ENCODE results near the gene RHOXF1.
"Not testable (repeated sequence)": the region's sequence is repeated elsewhere in the genome, so short reads cannot be mapped to it uniquely, and the experiment has no call there.

RHOXF1 gene

GRCh38 chrX:120125444-120125843 is 9.7 kb upstream of the RHOXF1 start:
- DNase-seq (ENCODE audit: low spot score in 2 of 2): no peak
- ATAC-seq (ENCODE audit: low read depth): no peak
- H3K27ac Mint-ChIP-seq: no peak overlapping the region

GRCh38 chrX:120120223-120120622 is 4.5 kb upstream of the RHOXF1 start:
- no peaks in the 10 kb centered on the region for H3K4me1 Mint-ChIP-seq
- DNase-seq (ENCODE audit: low spot score in 2 of 2) (no peak), ATAC-seq (ENCODE audit: low read depth) (no peak)
- H3K27ac Mint-ChIP-seq: no peak overlapping the region
- no peaks in the 10 kb centered on the region for H3K9me3 Mint-ChIP-seq
- H3K27me3 Mint-ChIP-seq: no peaks in the 10 kb centered on the region
- no peak overlapping the region for H3K4me3 Mint-ChIP-seq
- no peaks in the 10 kb centered on the region for H3K36me3 Mint-ChIP-seq

More at GRCh38 chrX:120125444-120125843, 9.7 kb upstream of the RHOXF1 start:
- no peaks in the 10 kb centered on the region for H3K27me3 Mint-ChIP-seq
- H3K4me3 Mint-ChIP-seq: no peak overlapping the region
- no peaks in the 10 kb centered on the region for H3K4me1 Mint-ChIP-seq
- peaks cover 3% of the 10 kb centered on the region for H3K36me3 Mint-ChIP-seq
- H3K9me3 Mint-ChIP-seq: no peaks in the 10 kb centered on the region

- Mint-ChIP-seq H3K36me3 (peaks cover 2% of the 10 kb centered on the region), H3K27me3 (no peaks in the 10 kb centered on the region), H3K4me1 (no peaks in the 10 kb centered on the region), H3K4me3 (no peak overlapping the region), H3K27ac (no peak overlapping the region), H3K9me3 (no peaks in the 10 kb centered on the region)
- DNase-seq (ENCODE audit: low spot score in 2 of 2) (no peak), ATAC-seq (ENCODE audit: low read depth) (no peak)
Observed at GRCh38 chrX:120111611-120112010, 4.1 kb downstream of the RHOXF1 start.

- H3K27me3 Mint-ChIP-seq: no peaks in the 10 kb centered on the region
- H3K36me3 Mint-ChIP-seq: peaks cover 2% of the 10 kb centered on the region
- H3K27ac Mint-ChIP-seq: no peak overlapping the region
- no peaks in the 10 kb centered on the region for H3K9me3 Mint-ChIP-seq
- DNase-seq (ENCODE audit: low spot score in 2 of 2) (no peak), ATAC-seq (ENCODE audit: low read depth) (no peak)
- H3K4me1 Mint-ChIP-seq: no peaks in the 10 kb centered on the region
- H3K4me3 Mint-ChIP-seq: no peak overlapping the region
Observed at GRCh38 chrX:120109378-120109777, 6.3 kb downstream of the RHOXF1 start.

GRCh38 chrX:120104707-120105106 is 11.0 kb downstream of the RHOXF1 start:
- not testable (repeated sequence) for H3K4me3 Mint-ChIP-seq, H3K27ac Mint-ChIP-seq

GRCh38 chrX:120101057-120101456 is 14.7 kb downstream of the RHOXF1 start:
- not testable (repeated sequence) for H3K4me3 Mint-ChIP-seq; H3K27ac Mint-ChIP-seq; H3K36me3 Mint-ChIP-seq; ATAC-seq (ENCODE audit: low read depth); H3K4me1 Mint-ChIP-seq; H3K9me3 Mint-ChIP-seq; H3K27me3 Mint-ChIP-seq; DNase-seq (ENCODE audit: low spot score in 2 of 2)

More at GRCh38 chrX:120104707-120105106, 11.0 kb downstream of the RHOXF1 start:
- H3K4me1 Mint-ChIP-seq; DNase-seq (ENCODE audit: low spot score in 2 of 2); H3K36me3 Mint-ChIP-seq; H3K27me3 Mint-ChIP-seq; H3K9me3 Mint-ChIP-seq; ATAC-seq (ENCODE audit: low read depth): not testable (repeated sequence)

GRCh38 chrX:120090208-120090607 is 25.5 kb downstream of the RHOXF1 start:
- DNase-seq (ENCODE audit: low spot score in 2 of 2): no peak
- H3K9me3 Mint-ChIP-seq: no peaks in the 10 kb centered on the region
- peaks cover 2% of the 10 kb centered on the region for H3K27me3 Mint-ChIP-seq
- H3K36me3 Mint-ChIP-seq: no peaks in the 10 kb centered on the region
- ATAC-seq (ENCODE audit: low read depth): no peak
- H3K4me3 Mint-ChIP-seq: no peak overlapping the region
- no peak overlapping the region for H3K27ac Mint-ChIP-seq
- H3K4me1 Mint-ChIP-seq: peaks cover 4% of the 10 kb centered on the region

GRCh38 chrX:120087289-120088017 is 28.3 kb downstream of the RHOXF1 start:
- Mint-ChIP-seq H3K4me3 (no peak overlapping the region), H3K36me3 (no peaks in the 10 kb centered on the region), H3K9me3 (no peaks in the 10 kb centered on the region), H3K27ac (peak overlapping the region; percentile 23), H3K27me3 (peaks cover 2% of the 10 kb centered on the region), H3K4me1 (peaks cover 4% of the 10 kb centered on the region)
- DNase-seq (ENCODE audit: low spot score in 2 of 2) (no peak), ATAC-seq (ENCODE audit: low read depth) (no peak)

GRCh38 chrX:120085553-120086185 is 30.0 kb downstream of the RHOXF1 start:
- H3K36me3 Mint-ChIP-seq; H3K9me3 Mint-ChIP-seq; H3K27me3 Mint-ChIP-seq; DNase-seq (ENCODE audit: low spot score in 2 of 2); H3K4me3 Mint-ChIP-seq; ATAC-seq (ENCODE audit: low read depth); H3K4me1 Mint-ChIP-seq; H3K27ac Mint-ChIP-seq: not testable (repeated sequence)

- H3K4me3 Mint-ChIP-seq; H3K4me1 Mint-ChIP-seq; H3K27me3 Mint-ChIP-seq; H3K9me3 Mint-ChIP-seq; H3K27ac Mint-ChIP-seq; ATAC-seq (ENCODE audit: low read depth); DNase-seq (ENCODE audit: low spot score in 2 of 2); H3K36me3 Mint-ChIP-seq: not testable (repeated sequence)
Observed at GRCh38 chrX:120077590-120077989, 38.1 kb downstream of the RHOXF1 start, which contains the start of gene RHOXF2B. Gene RHOXF2B, minus strand, starts transcription at chrX:120077690. Its CDS starts 138 bp downstream, at chrX:120077552.

- not testable (repeated sequence) for H3K4me1 Mint-ChIP-seq; H3K27ac Mint-ChIP-seq; H3K4me3 Mint-ChIP-seq; H3K27me3 Mint-ChIP-seq; DNase-seq (ENCODE audit: low spot score in 2 of 2); H3K9me3 Mint-ChIP-seq; H3K36me3 Mint-ChIP-seq; ATAC-seq (ENCODE audit: low read depth)
Observed at GRCh38 chrX:120066169-120066568, 49.5 kb downstream of the RHOXF1 start.
